ENCODE measurements around the gene PLLP.

- TF ChIP-seq CTCF (optimal IDR thresholded peaks at IDR 0.05 in 1 of 3, IDR thresholded peaks at IDR 0.05 in 1 of 3, conservative IDR thresholded peaks at IDR 0.05 in 1 of 3; ENCODE audit: extremely low read depth in 1 of 3, insufficient read depth in 2 of 3, low read length in 3 of 3), result no peak
- no peak for TF ChIP-seq EZH2 (IDR thresholded peaks at IDR 0.05; ENCODE audit: low read length)
Observed at GRCh38 chr16:57333402-57333801, 48.9 kb upstream of the PLLP start.
